Vagina (tissue), 2 donors: ENCODE measurements around the gene AMBRA1. TPM values are rescaled to one million over a fixed set of nuclear protein-coding genes. Genes with fewer than 3 reads are reported as not detected.

Experiments used
- DNase-seq, 2 donors: peaks; one replicate each; pipeline ENCODE4 v3.0.0-alpha.2; 2017; ENCODE audit errors: extremely low spot score in 2 of 2
- H3K27ac ChIP-seq: fragments of 200-600 bp; sonication (generic); one replicate; pipeline ENCODE4 v1.5.1; 2019
- H3K27me3 ChIP-seq: fragments of 200-600 bp; sonication (generic); one replicate; pipeline ENCODE4 v1.5.1; 2019
- H3K36me3 ChIP-seq, 2 donors: fragments of 200-600 bp; sonication (generic); one replicate each; pipeline ENCODE4 v1.5.1; 2017 to 2019
- H3K4me1 ChIP-seq: fragments of 200-600 bp; sonication (generic); one replicate; pipeline ENCODE4 v1.5.1; 2019
- H3K4me3 ChIP-seq, 2 donors: fragments of 200-600 bp; sonication (generic); 1 replicate in 1 of 2; 2 replicates in 1 of 2; pipeline ENCODE4 v1.5.1; 2016 to 2019
- H3K9me3 ChIP-seq: fragments of 200-600 bp; sonication (generic); one replicate; pipeline ENCODE4 v1.5.1; 2019
- CTCF ChIP-seq, 3 experiments: fragments of 450-650 bp in 2 of 3; fragments of 200-600 bp in 1 of 3; sonication (generic) in 1 of 3; IDR thresholded peaks; one replicate each; pipeline ENCODE4 v1.5.1; 2017 to 2019; ENCODE audit warnings: antibody characterized with exemption in 3 of 3, mild to moderate bottlenecking in 2 of 3, moderate library complexity in 2 of 3
- POLR2A ChIP-seq, 2 donors: fragments of 450-650 bp; IDR thresholded peaks; one replicate each; pipeline ENCODE4 v1.6.1; 2017; ENCODE audit warnings: antibody characterized with exemption in 2 of 2, mild to moderate bottlenecking in 2 of 2, moderate library complexity in 2 of 2
- POLR2AphosphoS5 ChIP-seq, 2 donors: sonication (generic); formaldehyde crosslinking; IDR thresholded peaks; one replicate each; pipeline ENCODE4 v1.9.0; 2017; ENCODE audit warnings: antibody characterized with exemption in 2 of 2, mild to moderate bottlenecking in 2 of 2, low read depth in 1 of 2; ENCODE audit not compliant: insufficient read depth in 1 of 2
- intact Hi-C: fragments of 100-400 bp; cut with DNase I; formaldehyde crosslinking; loops from one replicate; pipeline ENCODE4 v1.15.1; 2023
- total RNA-seq: library from RNA; depleted of rRNA; stranded (reverse); fragments of >200 nt; gene quantifications from one replicate; pipeline ENCODE4 v1.2.3, GENCODE V29; 2016

AMBRA1 gene
- total RNA-seq, 1 donor from 2014 or later, result 40.0 TPM

GRCh38 chr11:46511342-46511741 is 82.5 kb downstream of the AMBRA1 start:
- no peaks in the 10 kb centered on the region for H3K9me3 ChIP-seq
- no peaks in the 10 kb centered on the region for H3K27me3 ChIP-seq
- H3K27ac ChIP-seq, result no peak overlapping the region
- TF ChIP-seq POLR2A (IDR thresholded peaks at IDR 0.05) (no peak), POLR2AphosphoS5 (IDR thresholded peaks at IDR 0.05; ENCODE audit: insufficient read depth in 1 of 2, low read depth in 1 of 2) (no peak), CTCF (IDR thresholded peaks at IDR 0.05) (no peak)
- peaks cover 0 to 13% of the 10 kb centered on the region in 2 donors for H3K36me3 ChIP-seq
- H3K4me1 ChIP-seq, result peaks cover 13% of the 10 kb centered on the region
- no peak overlapping the region for H3K4me3 ChIP-seq
- intact Hi-C loops, result no loop called here
- no peak for DNase-seq

DNA sequence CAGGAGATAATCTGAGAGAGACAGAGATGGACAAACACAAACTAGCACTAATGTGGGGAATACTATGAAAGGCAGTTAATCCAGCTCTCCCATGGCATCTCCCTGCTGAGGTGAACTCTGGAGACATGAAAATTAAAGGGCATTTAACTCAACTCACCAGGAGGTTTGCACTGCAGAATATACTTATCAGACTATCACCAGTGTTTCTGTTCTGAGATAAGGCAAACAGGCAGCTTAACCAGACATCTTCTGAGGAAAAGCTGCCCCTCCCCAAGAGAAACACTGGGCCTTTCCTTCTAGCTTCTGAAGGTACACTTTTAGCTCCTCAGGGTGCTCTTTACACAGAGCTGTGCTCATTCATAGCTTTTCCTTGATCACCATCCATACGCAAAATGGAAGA is 85.5 kb downstream of the AMBRA1 start:
- TF ChIP-seq POLR2A (IDR thresholded peaks at IDR 0.05), result no peak
- no peak for TF ChIP-seq POLR2AphosphoS5 (IDR thresholded peaks at IDR 0.05; ENCODE audit: insufficient read depth in 1 of 2, low read depth in 1 of 2)
- TF ChIP-seq CTCF (IDR thresholded peaks at IDR 0.05), result no peak
- peaks cover 0 to 13% of the 10 kb centered on the region in 2 donors for H3K36me3 ChIP-seq
- no peak for DNase-seq

DNA sequence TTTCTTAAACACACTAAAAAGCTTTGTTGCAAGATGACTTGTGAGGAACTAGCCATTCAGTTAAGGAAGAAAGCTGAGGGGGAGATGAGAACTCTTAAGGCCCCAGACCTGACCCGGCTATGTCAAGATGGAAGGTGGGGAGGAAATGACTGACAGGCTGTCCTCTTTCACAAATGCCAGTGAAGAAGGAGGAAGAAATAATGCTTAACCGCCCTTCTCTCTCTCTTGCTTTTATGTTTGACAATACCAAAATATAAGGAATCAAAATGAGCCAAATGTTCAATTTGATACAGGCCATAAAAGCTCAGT is 87.4 kb downstream of the AMBRA1 start:
- peaks cover 0 to 13% of the 10 kb centered on the region in 2 donors for H3K36me3 ChIP-seq
- TF ChIP-seq POLR2A (IDR thresholded peaks at IDR 0.05) (no peak), POLR2AphosphoS5 (IDR thresholded peaks at IDR 0.05; ENCODE audit: insufficient read depth in 1 of 2, low read depth in 1 of 2) (no peak), CTCF (IDR thresholded peaks at IDR 0.05) (no peak)

More for the DNA sequence above, 85.5 kb downstream of the AMBRA1 start:
- H3K4me1 ChIP-seq, result peaks cover 9% of the 10 kb centered on the region
- H3K27ac ChIP-seq, result no peak overlapping the region
- no peaks in the 10 kb centered on the region for H3K9me3 ChIP-seq
- intact Hi-C loops, result no loop called here
- H3K27me3 ChIP-seq, result no peaks in the 10 kb centered on the region
- no peak overlapping the region for H3K4me3 ChIP-seq

GRCh38 chr11:46505741-46506482 is 87.9 kb downstream of the AMBRA1 start:
- no peaks in the 10 kb centered on the region for H3K9me3 ChIP-seq
- intact Hi-C loops, result no loop called here
- H3K4me1 ChIP-seq, result no peaks in the 10 kb centered on the region
- H3K36me3 ChIP-seq, result peaks cover 0 to 18% of the 10 kb centered on the region in 2 donors
- DNase-seq, result no peak
- no peaks in the 10 kb centered on the region for H3K27me3 ChIP-seq
- no peak overlapping the region for H3K27ac ChIP-seq
- no peak for TF ChIP-seq POLR2AphosphoS5 (IDR thresholded peaks at IDR 0.05; ENCODE audit: insufficient read depth in 1 of 2, low read depth in 1 of 2)
- no peak for TF ChIP-seq POLR2A (IDR thresholded peaks at IDR 0.05)
- TF ChIP-seq CTCF (IDR thresholded peaks at IDR 0.05), result no peak
- H3K4me3 ChIP-seq, result no peak overlapping the region

More for the DNA sequence above, 87.4 kb downstream of the AMBRA1 start:
- Histone ChIP-seq H3K27ac (no peak overlapping the region), H3K4me3 (no peak overlapping the region), H3K4me1 (peaks cover 4% of the 10 kb centered on the region), H3K27me3 (no peaks in the 10 kb centered on the region), H3K9me3 (no peaks in the 10 kb centered on the region)
- DNase-seq, result no peak
- intact Hi-C loops, result no loop called here

GRCh38 chr11:46504817-46505613 is 88.8 kb downstream of the AMBRA1 start:
- peaks cover 0 to 18% of the 10 kb centered on the region in 2 donors for H3K36me3 ChIP-seq
- H3K4me3 ChIP-seq, result no peak overlapping the region
- TF ChIP-seq POLR2AphosphoS5 (IDR thresholded peaks at IDR 0.05; ENCODE audit: insufficient read depth in 1 of 2, low read depth in 1 of 2) (no peak), CTCF (IDR thresholded peaks at IDR 0.05) (no peak), POLR2A (IDR thresholded peaks at IDR 0.05) (no peak)
- H3K9me3 ChIP-seq, result no peaks in the 10 kb centered on the region
- H3K27me3 ChIP-seq, result no peaks in the 10 kb centered on the region
- no peaks in the 10 kb centered on the region for H3K4me1 ChIP-seq
- no peak for DNase-seq
- intact Hi-C loops, result no loop called here
- no peak overlapping the region for H3K27ac ChIP-seq
